ENCODE results near the gene SH2D6. TPM values are rescaled to one million over a fixed set of nuclear protein-coding genes. Genes with fewer than 3 reads are reported as not detected.

SH2D6 gene
- total and polyA plus RNA-seq, 12 donors = 0.06 to 0.72 (median 0.51) TPM; not detected in 9

DNA sequence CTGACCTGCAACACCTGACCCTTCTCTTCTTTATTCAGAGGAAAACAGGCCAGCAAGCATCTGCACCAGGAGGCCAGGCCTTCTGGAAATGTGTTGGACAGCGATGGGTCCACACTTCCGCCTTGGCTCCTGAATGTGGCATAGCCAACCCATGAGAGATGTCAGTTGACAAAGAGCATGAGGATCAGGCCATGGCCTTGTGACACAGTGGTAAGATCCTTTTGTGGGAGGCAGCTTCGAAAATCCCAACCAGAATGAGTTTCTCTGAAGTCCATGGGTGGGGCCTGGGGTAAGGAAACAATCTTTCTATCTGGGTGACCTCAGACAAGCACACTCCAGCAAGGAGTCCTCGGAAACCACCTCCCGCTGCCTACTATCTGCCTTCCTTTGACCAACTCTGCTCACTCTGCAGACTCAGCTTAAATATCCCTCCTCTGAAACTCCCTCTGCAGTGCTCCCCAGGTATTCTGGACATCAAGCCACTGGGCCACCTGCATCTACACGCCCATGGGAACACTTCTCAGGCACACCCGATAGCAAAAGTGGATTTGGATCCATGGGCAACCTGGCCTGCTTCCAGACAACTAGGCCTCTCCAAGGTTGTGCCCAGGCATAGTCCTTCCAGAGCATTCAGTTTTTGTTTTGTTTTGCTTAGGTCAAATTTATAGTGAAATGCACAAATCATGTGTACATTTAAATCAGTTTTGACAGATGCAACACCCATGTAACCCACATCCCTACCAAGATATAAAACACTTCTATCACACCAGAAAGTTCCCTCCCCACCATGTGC is 3.6 kb upstream of the SH2D6 start:
- ATAC-seq (no peak), DNase-seq (no peak)
- TF ChIP-seq, protein P1, sequence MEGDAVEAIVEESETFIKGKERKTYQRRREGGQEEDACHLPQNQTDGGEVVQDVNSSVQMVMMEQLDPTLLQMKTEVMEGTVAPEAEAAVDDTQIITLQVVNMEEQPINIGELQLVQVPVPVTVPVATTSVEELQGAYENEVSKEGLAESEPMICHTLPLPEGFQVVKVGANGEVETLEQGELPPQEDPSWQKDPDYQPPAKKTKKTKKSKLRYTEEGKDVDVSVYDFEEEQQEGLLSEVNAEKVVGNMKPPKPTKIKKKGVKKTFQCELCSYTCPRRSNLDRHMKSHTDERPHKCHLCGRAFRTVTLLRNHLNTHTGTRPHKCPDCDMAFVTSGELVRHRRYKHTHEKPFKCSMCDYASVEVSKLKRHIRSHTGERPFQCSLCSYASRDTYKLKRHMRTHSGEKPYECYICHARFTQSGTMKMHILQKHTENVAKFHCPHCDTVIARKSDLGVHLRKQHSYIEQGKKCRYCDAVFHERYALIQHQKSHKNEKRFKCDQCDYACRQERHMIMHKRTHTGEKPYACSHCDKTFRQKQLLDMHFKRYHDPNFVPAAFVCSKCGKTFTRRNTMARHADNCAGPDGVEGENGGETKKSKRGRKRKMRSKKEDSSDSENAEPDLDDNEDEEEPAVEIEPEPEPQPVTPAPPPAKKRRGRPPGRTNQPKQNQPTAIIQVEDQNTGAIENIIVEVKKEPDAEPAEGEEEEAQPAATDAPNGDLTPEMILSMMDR (IDR thresholded peaks at IDR 0.05) = no peak
- WGBS, 2 donors = 91 to 93% methylated on average over 7 of the region's 7 CpGs
- H3K27me3 ChIP-seq = peaks cover 0 to 23% (median 9%) of the 10 kb centered on the region in 7 donors
- H3K27ac ChIP-seq = no peak overlapping the region
- H3K36me3 ChIP-seq = no peaks in the 10 kb centered on the region
- H3K4me3 ChIP-seq = no peak overlapping the region
- H3K4me1 ChIP-seq = peaks cover 10 to 57% (median 29%) of the 10 kb centered on the region in 9 donors
- intact Hi-C loops (cut with DNase I) = no loop called here
- H3K9me3 ChIP-seq = no peaks in the 10 kb centered on the region

DNA sequence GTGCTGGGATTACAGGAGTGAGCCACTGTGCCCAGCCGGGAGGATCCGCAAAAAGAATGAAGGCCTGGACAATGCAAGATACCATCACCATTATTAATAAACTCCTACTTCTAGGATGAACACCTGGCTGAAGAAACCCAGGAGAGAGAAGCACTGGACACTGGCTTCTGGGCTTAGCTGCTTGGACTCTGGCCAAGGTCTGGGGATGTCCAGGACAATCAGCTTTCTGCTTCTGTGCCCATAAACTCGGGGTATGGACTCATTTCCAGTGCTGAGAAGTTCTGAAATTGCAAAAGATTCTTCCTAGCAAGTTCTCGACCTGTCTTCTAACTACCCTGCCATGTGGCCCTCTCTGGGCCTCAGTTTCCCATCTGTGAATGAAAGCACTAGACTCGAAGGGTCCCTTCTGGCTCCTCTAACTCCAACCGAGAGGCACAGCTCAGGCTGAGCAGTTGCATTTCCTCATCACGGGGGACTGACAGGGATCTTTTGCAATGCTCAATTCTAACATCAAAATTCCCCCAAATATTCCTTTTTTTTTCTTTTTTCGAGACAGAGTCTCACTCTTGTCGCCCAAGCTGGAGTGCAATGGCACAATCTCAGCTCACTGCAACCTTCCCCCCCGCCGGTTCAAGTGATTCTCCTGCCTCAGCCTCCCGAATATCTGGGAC is 2.4 kb upstream of the SH2D6 start:
- Histone ChIP-seq H3K4me1 (peaks cover 13 to 57% (median 36%) of the 10 kb centered on the region in 9 donors), H3K36me3 (no peaks in the 10 kb centered on the region), H3K27ac (peak overlapping the region in 1 of 10 donors; percentile 17), H3K27me3 (peaks cover 0 to 23% (median 9%) of the 10 kb centered on the region in 7 donors), H3K9me3 (no peaks in the 10 kb centered on the region), H3K4me3 (no peak overlapping the region)
- intact Hi-C loops (cut with DNase I) = no loop called here
- 82 to 87% methylated on average over 12 of the region's 12 CpGs for WGBS, 2 donors
- DNase-seq (no peak), ATAC-seq (no peak)
- TF ChIP-seq, protein P1 (IDR thresholded peaks at IDR 0.05) = no peak

DNA sequence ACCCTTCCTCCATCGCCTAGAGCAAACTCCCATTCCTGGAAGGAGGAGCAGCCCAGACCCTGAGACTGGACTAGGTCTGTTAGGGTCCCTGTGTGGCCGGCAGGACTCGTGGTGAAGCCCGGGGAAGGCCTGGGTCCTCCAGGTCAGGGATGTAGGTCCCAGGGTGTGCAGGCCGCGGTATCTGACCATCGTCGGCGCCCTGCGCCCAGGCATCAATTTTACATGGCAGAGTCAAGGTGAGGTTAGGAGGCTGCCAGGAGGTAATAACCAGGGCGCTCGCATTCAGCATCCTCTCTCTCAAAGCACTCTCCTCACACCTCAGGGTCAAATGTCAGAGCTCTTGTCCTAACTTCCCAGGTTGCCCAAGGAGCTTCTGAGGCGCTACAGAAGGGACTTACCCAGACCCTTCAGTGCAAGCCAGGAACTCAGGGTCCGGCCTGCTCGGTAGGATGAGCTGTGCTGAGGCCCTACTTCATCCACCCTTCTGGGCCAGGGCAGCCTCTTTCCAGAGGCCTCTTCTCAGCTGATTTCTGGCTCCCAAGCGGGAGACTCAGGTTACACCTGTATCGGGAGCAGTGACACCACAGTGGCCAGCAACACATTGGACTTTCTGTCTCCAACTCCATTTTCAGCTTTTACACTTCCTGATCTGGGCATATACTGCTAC is 628 bp downstream of the SH2D6 start:
- 58 to 75% methylated on average over 16 to 17 of the region's 17 CpGs for WGBS, 2 donors
- no peaks in the 10 kb centered on the region for H3K9me3 ChIP-seq
- peaks cover 15 to 51% (median 34%) of the 10 kb centered on the region in 9 donors for H3K4me1 ChIP-seq
- no peak for DNase-seq
- H3K36me3 ChIP-seq = no peaks in the 10 kb centered on the region
- peak overlapping the region; percentile 63 to 88 (median 78) for H3K4me3 ChIP-seq
- intact Hi-C loops (cut with DNase I) = no loop called here
- ATAC-seq = peak in 4 of 8 donors; percentile 0 to 26 (median 14)
- peak overlapping the region; percentile 88 to 97 (median 93) for H3K27ac ChIP-seq
- peaks cover 0 to 6% (median 0%) of the 10 kb centered on the region in 7 donors for H3K27me3 ChIP-seq
- TF ChIP-seq, protein P1 (IDR thresholded peaks at IDR 0.05) = no peak
